GM18907 (cell line): ENCODE data around the gene CIAO3.
A peak's percentile ranks its signal among the peaks of the same experiment; 100 is the strongest.
"Not testable (repeated sequence)": the region's sequence is repeated elsewhere in the genome, so short reads cannot be mapped to it uniquely, and the experiment has no call there.

ENCODE experiments used
- ATAC-seq: cut with Tn5 transposase; IDR thresholded peaks from one replicate; pipeline ENCODE4 v1.9.1; 2021; ENCODE audit warnings: mild to moderate bottlenecking, moderate library complexity; ENCODE audit not compliant: unreplicated experiment

Gene CIAO3

GRCh38 chr16:694863-695354 lies 45.9 kb downstream of the CIAO3 start:
- ATAC-seq, result no peak

GRCh38 chr16:694187-694862 lies 46.5 kb downstream of the CIAO3 start:
- ATAC-seq, result no peak

- ATAC-seq, result no peak
Observed at GRCh38 chr16:693766-694165, 47.0 kb downstream of the CIAO3 start.

GRCh38 chr16:693364-693763 lies 47.4 kb downstream of the CIAO3 start:
- ATAC-seq, result no peak

GRCh38 chr16:692356-693108 lies 48.3 kb downstream of the CIAO3 start:
- no peak for ATAC-seq

- ATAC-seq, result not testable (repeated sequence)
Observed at GRCh38 chr16:691242-691641, 49.6 kb downstream of the CIAO3 start.

- ATAC-seq, result no peak
Observed at GRCh38 chr16:689175-689897, 51.5 kb downstream of the CIAO3 start.

- ATAC-seq, result no peak
Observed at GRCh38 chr16:687499-687898, 53.3 kb downstream of the CIAO3 start.

- ATAC-seq, result no peak
Observed at GRCh38 chr16:686459-687260, 54.1 kb downstream of the CIAO3 start.

GRCh38 chr16:685967-686366 lies 54.8 kb downstream of the CIAO3 start:
- no peak for ATAC-seq

- ATAC-seq, result no peak
Observed at GRCh38 chr16:684961-685696, 55.7 kb downstream of the CIAO3 start.

- peak; percentile 59 for ATAC-seq
Observed at GRCh38 chr16:684071-684794, 56.6 kb downstream of the CIAO3 start, which contains the start of gene JMJD8. Gene JMJD8 (minus strand): TSS chr16:684334. CDS start chr16:684319, 15 bp downstream.

- ATAC-seq, result no peak
Observed at GRCh38 chr16:683396-684070, 57.3 kb downstream of the CIAO3 start.

GRCh38 chr16:682493-683395 lies 58.1 kb downstream of the CIAO3 start:
- ATAC-seq, result no peak

- no peak for ATAC-seq
Observed at GRCh38 chr16:681746-682427, 58.9 kb downstream of the CIAO3 start.

GRCh38 chr16:680967-681745 lies 59.6 kb downstream of the CIAO3 start:
- no peak for ATAC-seq

GRCh38 chr16:680625-680945 lies 60.2 kb downstream of the CIAO3 start:
- no peak for ATAC-seq
